HG02840 (cell line): ENCODE results near the gene ZDHHC22.

Experiments
- ATAC-seq: cut with Tn5 transposase; IDR thresholded peaks from one replicate; pipeline ENCODE4 v1.9.1; 2021; ENCODE audit warnings: mild to moderate bottlenecking, moderate library complexity, moderate number of reproducible peaks; ENCODE audit not compliant: unreplicated experiment, low FRiP score

The ZDHHC22 gene

GRCh38 chr14:77107228-77107627, 34.4 kb downstream of the ZDHHC22 start:
- ATAC-seq, result no peak

GRCh38 chr14:77106666-77107065, 34.9 kb downstream of the ZDHHC22 start:
- ATAC-seq, result no peak

GRCh38 chr14:77105145-77105939, 36.2 kb downstream of the ZDHHC22 start:
- ATAC-seq, result no peak

GRCh38 chr14:77104393-77104792, 37.2 kb downstream of the ZDHHC22 start:
- no peak for ATAC-seq

GRCh38 chr14:77103951-77104350, 37.6 kb downstream of the ZDHHC22 start:
- no peak for ATAC-seq

- no peak for ATAC-seq
Measured at GRCh38 chr14:77103475-77103874, 38.1 kb downstream of the ZDHHC22 start.

- no peak for ATAC-seq
Measured at GRCh38 chr14:77102154-77102553, 39.4 kb downstream of the ZDHHC22 start.

- ATAC-seq, result no peak
Measured at GRCh38 chr14:77100961-77101360, 40.6 kb downstream of the ZDHHC22 start.

- no peak for ATAC-seq
Measured at GRCh38 chr14:77099425-77100167, 42.0 kb downstream of the ZDHHC22 start.

- ATAC-seq, result no peak
Measured at GRCh38 chr14:77098529-77099353, 42.9 kb downstream of the ZDHHC22 start.

GRCh38 chr14:77097700-77098528, 43.7 kb downstream of the ZDHHC22 start, which contains the start of gene CIPC:
TSS of gene CIPC (plus strand) at chr14:77098258. CDS start at chr14:77105709, 7,451 bp downstream.
- peak; percentile 90 for ATAC-seq

- no peak for ATAC-seq
Measured at GRCh38 chr14:77097006-77097699, 44.4 kb downstream of the ZDHHC22 start.

- no peak for ATAC-seq
Measured at GRCh38 chr14:77094672-77095284, 46.8 kb downstream of the ZDHHC22 start.

GRCh38 chr14:77092676-77093075, 48.9 kb downstream of the ZDHHC22 start:
- no peak for ATAC-seq

- no peak for ATAC-seq
Measured at GRCh38 chr14:77091518-77091917, 50.1 kb downstream of the ZDHHC22 start.

GRCh38 chr14:77088645-77089044, 52.9 kb downstream of the ZDHHC22 start:
- ATAC-seq, result no peak

- ATAC-seq, result no peak
Measured at GRCh38 chr14:77088219-77088618, 53.4 kb downstream of the ZDHHC22 start.

- ATAC-seq, result no peak
Measured at GRCh38 chr14:77087631-77088030, 54.0 kb downstream of the ZDHHC22 start.

- no peak for ATAC-seq
Measured at GRCh38 chr14:77086951-77087350, 54.6 kb downstream of the ZDHHC22 start.
